Lower lobe of right lung (tissue), 2 donors: ENCODE measurements around the gene DAGLA. TPM values are rescaled to one million over a fixed set of nuclear protein-coding genes. Genes with fewer than 3 reads are reported as not detected.

Source experiments
- ATAC-seq, 2 donors: fragments of 200-7000 bp; cut with Tn5 transposase; one replicate each; pipeline ENCODE4 v1.9.1; 2020 to 2022; ENCODE audit warnings: mild to moderate bottlenecking in 2 of 2, moderate library complexity in 2 of 2
- DNase-seq: peaks from one replicate; pipeline ENCODE4 v3.0.0-alpha.2; 2020
- H3K27ac ChIP-seq: fragments of 200-600 bp; one replicate; pipeline ENCODE4 v1.8.0; 2022
- H3K27me3 ChIP-seq: fragments of 200-600 bp; one replicate; pipeline ENCODE4 v1.8.0; 2022; ENCODE audit warnings: low read depth
- H3K36me3 ChIP-seq: fragments of 200-600 bp; one replicate; pipeline ENCODE4 v1.8.0; 2022; ENCODE audit warnings: mild to moderate bottlenecking
- H3K4me1 ChIP-seq: fragments of 200-600 bp; one replicate; pipeline ENCODE4 v1.8.0; 2022
- H3K4me3 ChIP-seq: fragments of 200-600 bp; one replicate; pipeline ENCODE4 v1.8.0; 2022; ENCODE audit warnings: mild to moderate bottlenecking
- H3K9me3 ChIP-seq: fragments of 200-600 bp; one replicate; pipeline ENCODE4 v1.8.0; 2022
- CTCF ChIP-seq: fragments of 200-600 bp; IDR thresholded peaks from one replicate; pipeline ENCODE4 v1.8.0; 2022; ENCODE audit warnings: antibody characterized with exemption, mild to moderate bottlenecking
- intact Hi-C: fragments of 100-400 bp; cut with DNase I; formaldehyde crosslinking; loops from one replicate; pipeline ENCODE4 v1.11.0; 2022
- total RNA-seq: library from RNA; stranded (reverse); fragmentation: NEBNext Ultra II Directional; extraction: Animal tissue kit (Norgen Biotek cat#: 25700); gene quantifications from one replicate; pipeline ENCODE4 v1.2.1, GENCODE V29; 2021
- donor health status: DM: no; HTN: yes; CAD: no; lungs with severe emphysema.

Gene DAGLA
- total RNA-seq, 1 donor from 2014 or later = 7.1 TPM

DNA sequence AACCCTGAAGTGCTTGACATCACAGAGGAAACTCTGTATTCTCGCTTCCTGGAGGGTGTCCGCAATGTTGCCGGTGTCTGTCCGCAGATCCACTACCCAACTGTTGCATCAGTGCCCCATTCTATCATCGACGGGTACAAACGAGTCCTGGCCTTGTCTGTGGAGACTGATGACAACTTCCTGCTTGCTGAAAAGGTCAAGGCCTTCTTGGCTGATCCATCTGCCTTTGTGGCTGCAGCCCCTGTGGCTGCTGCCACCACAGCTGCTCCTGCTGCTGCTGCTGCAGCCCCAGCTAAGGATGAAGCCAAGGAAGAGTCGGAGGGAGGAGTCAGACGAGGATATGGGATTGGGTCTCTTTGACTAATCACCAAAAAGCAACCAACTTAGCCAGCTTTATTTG lies 42.9 kb upstream of the DAGLA start:
- Histone ChIP-seq H3K4me3 (no peak overlapping the region), H3K4me1 (no peaks in the 10 kb centered on the region), H3K27ac (no peak overlapping the region), H3K36me3 (no peaks in the 10 kb centered on the region), H3K27me3 (peaks cover 3% of the 10 kb centered on the region), H3K9me3 (no peaks in the 10 kb centered on the region)
- no peak for DNase-seq
- intact Hi-C loops = no loop called here
- no peak for TF ChIP-seq CTCF
- no peak for ATAC-seq

GRCh38 chr11:61639816-61640443 lies 40.3 kb upstream of the DAGLA start:
- intact Hi-C loops = no loop called here
- H3K9me3 ChIP-seq = no peaks in the 10 kb centered on the region
- no peak for DNase-seq

DNA sequence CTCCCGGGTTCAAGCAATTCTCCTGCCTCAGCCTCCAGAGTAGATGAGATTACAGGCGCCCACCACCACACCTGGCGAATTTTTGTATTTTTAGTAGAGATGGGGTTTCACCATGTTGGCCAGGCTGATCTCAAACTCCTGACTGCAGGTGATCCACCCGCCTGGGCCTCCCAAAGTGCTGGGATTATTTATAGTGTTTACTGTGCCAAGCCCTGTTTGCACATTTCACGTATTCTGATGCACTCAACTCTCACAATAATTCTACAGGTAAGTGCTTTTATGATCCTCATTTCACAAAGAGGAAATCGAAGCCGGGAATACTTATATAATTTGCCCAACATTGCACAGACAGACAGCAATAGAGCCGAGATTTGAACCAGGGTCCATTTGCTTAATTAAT lies 38.0 kb upstream of the DAGLA start:
- Histone ChIP-seq H3K9me3 (no peaks in the 10 kb centered on the region), H3K4me3 (no peak overlapping the region), H3K4me1 (peaks cover 8% of the 10 kb centered on the region), H3K27me3 (peaks cover 3% of the 10 kb centered on the region), H3K27ac (no peak overlapping the region), H3K36me3 (no peaks in the 10 kb centered on the region)
- TF ChIP-seq CTCF = no peak
- intact Hi-C loops = no loop called here
- no peak for DNase-seq
- ATAC-seq = no peak

More at GRCh38 chr11:61639816-61640443, 40.3 kb upstream of the DAGLA start:
- Histone ChIP-seq H3K36me3 (no peaks in the 10 kb centered on the region), H3K4me3 (no peak overlapping the region), H3K27me3 (peaks cover 3% of the 10 kb centered on the region), H3K4me1 (peaks cover 4% of the 10 kb centered on the region), H3K27ac (no peak overlapping the region)
- no peak for TF ChIP-seq CTCF
- ATAC-seq = no peak

DNA sequence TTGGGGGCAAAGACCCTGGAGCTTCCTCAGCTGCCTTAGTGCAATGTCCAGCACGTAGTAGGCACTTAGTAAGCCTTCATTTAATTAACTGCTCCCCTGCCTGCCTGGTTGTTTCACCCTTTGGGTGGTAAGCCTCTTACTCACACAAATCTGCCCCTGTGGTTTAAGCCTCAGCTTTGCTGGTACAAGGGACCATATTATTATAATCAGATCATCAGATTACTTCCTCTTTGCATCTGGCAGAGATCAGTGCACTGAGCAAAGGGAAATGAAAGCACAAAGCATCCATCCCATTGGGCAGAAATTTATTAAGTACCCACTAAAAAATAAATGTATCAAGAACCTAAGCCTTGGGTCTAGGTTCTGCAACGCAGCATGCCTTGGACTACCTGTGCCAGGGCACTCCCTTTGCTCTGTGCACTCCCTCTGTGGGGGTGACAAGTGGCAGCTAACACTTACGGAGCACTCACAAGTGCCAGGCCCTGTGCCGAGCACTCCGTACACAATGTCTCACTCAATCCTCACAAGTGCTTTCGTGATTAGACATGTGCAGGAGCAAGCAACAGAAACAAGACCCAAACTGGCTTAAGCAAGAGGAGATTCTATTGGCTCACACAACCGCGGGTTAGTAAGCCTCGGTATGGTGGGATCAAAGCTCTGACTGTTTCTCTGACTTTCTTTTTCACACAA lies 34.9 kb upstream of the DAGLA start:
- peak overlapping the region; percentile 64 for H3K27ac ChIP-seq
- ATAC-seq = peak; percentile 97
- TF ChIP-seq CTCF = no peak

DNA sequence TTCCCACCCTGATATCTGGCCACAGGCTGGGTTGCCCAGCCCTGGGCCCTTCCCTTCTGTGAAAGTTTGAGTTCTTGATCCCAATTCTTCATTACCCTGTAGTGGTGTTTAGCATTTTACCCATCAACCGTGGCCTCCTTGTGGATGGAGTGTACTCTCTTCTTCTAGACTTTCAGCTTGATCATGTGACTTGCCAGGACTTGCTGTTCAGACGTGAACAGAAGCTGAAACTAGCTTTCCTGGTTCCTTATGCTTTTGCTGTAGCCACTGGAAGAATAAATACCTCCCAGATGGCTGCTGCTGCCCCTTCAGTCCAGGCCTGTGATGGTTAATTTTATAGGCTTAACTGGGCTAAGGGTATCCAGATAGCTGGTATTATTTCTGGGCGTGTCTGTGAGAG lies 32.7 kb upstream of the DAGLA start:
- no peak for TF ChIP-seq CTCF
- peaks cover 8% of the 10 kb centered on the region for H3K4me1 ChIP-seq
- H3K4me3 ChIP-seq = no peak overlapping the region
- DNase-seq = no peak
- no peaks in the 10 kb centered on the region for H3K9me3 ChIP-seq
- H3K36me3 ChIP-seq = no peaks in the 10 kb centered on the region
- H3K27me3 ChIP-seq = no peaks in the 10 kb centered on the region
- intact Hi-C loops = no loop called here
- H3K27ac ChIP-seq = no peak overlapping the region
- ATAC-seq = no peak

More for the DNA sequence above, 34.9 kb upstream of the DAGLA start:
- Histone ChIP-seq H3K36me3 (no peaks in the 10 kb centered on the region), H3K9me3 (no peaks in the 10 kb centered on the region), H3K27me3 (no peaks in the 10 kb centered on the region), H3K4me1 (peaks cover 8% of the 10 kb centered on the region), H3K4me3 (no peak overlapping the region)
- intact Hi-C loops = no loop called here
- peak; percentile 86 for DNase-seq
